Measurements from ENCODE around the gene ST3GAL4. TPM values are rescaled to one million over a fixed set of nuclear protein-coding genes. Genes with fewer than 3 reads are reported as not detected.

Gene ST3GAL4
- total RNA-seq, 2 experiments from 2014 or later, result 1.6 TPM

DNA sequence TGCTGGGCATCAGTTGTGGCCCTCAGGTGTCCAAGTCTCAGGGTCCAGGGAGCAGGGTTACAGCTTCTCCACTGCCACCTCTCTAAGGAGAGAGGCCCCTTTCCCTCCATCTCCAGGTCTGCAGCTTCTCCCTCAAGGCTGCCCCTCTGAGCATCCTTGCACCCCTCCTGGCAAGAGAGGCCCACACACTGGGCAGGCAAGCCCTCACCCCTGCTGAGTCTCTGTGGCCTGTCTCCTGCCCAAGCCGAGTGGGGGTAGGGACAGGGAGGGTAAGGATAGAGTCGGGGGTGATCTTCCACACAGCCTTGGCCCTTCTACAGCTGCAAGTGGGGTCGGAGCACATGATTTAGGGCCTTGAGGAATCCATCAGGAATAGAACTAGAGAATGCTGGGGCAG lies 76.6 kb downstream of the ST3GAL4 start:
- no peak for ATAC-seq (ENCODE audit: poor library complexity)
- intact Hi-C loops (cut with DNase I, micrococcal nuclease), result loop anchor here in 1 of 2 experiments (10.0 kb wide), 1 partner anchor 443 kb away; no protein-coding TSS in a partner anchor
- ChIA-PET CTCF (no interaction called here), POLR2A (no interaction called here)
- TF ChIP-seq, protein P1, sequence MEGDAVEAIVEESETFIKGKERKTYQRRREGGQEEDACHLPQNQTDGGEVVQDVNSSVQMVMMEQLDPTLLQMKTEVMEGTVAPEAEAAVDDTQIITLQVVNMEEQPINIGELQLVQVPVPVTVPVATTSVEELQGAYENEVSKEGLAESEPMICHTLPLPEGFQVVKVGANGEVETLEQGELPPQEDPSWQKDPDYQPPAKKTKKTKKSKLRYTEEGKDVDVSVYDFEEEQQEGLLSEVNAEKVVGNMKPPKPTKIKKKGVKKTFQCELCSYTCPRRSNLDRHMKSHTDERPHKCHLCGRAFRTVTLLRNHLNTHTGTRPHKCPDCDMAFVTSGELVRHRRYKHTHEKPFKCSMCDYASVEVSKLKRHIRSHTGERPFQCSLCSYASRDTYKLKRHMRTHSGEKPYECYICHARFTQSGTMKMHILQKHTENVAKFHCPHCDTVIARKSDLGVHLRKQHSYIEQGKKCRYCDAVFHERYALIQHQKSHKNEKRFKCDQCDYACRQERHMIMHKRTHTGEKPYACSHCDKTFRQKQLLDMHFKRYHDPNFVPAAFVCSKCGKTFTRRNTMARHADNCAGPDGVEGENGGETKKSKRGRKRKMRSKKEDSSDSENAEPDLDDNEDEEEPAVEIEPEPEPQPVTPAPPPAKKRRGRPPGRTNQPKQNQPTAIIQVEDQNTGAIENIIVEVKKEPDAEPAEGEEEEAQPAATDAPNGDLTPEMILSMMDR (IDR thresholded peaks at IDR 0.05), result no peak
- no peaks in the 10 kb centered on the region for H3K27me3 ChIP-seq (ENCODE audit: control insufficient read depth in 1 of 2, insufficient read depth in 2 of 2, low read length in 2 of 2)
- no peaks in the 10 kb centered on the region for H3K4me1 Mint-ChIP-seq (ENCODE audit: low read depth)
- DNase-seq, result no peak
- H3K27me3 Mint-ChIP-seq, result no peaks in the 10 kb centered on the region
- no peak overlapping the region for H3K4me3 Mint-ChIP-seq
- no peaks in the 10 kb centered on the region for H3K9me3 ChIP-seq (ENCODE audit: control insufficient read depth in 1 of 2, insufficient read depth in 1 of 2, low read length in 2 of 2)
- H3K27ac Mint-ChIP-seq, result no peak overlapping the region
- H3K27ac ChIP-seq (ENCODE audit: low read depth in 1 of 2, low read length in 2 of 2), result no peak overlapping the region
- H3K9me3 Mint-ChIP-seq, result no peaks in the 10 kb centered on the region
- no peaks in the 10 kb centered on the region for H3K4me1 ChIP-seq (ENCODE audit: insufficient read depth, low read length)
- no peaks in the 10 kb centered on the region for H3K36me3 Mint-ChIP-seq (ENCODE audit: low read depth)
- no peaks in the 10 kb centered on the region for H3K36me3 ChIP-seq (ENCODE audit: insufficient read depth, low read length)
- H3K4me3 ChIP-seq (ENCODE audit: low read length), result no peak overlapping the region

DNA sequence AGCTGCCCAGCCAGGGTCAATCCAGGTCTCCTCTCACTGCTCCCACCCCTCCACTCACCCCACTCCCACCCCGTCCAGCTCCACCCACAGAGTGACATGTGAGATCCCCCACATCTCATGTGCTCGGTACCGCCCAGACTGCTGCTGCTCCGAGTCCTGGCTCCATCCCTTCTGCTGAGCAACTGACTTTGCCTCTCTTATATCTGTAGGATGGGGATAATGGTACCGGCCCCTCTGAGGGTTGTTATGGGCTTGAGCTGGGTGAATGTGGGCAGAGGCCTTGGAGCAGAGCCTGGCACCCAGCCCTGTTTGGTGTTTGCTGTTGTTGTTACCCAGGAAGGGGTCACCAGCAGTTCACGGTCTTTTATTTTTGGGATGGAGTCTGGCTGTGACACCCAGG lies 77.0 kb downstream of the ST3GAL4 start:
- intact Hi-C loops (cut with DNase I, micrococcal nuclease), result loop anchor here in 1 of 2 experiments (10.0 kb wide), 1 partner anchor 442 kb away; no protein-coding TSS in a partner anchor

DNA sequence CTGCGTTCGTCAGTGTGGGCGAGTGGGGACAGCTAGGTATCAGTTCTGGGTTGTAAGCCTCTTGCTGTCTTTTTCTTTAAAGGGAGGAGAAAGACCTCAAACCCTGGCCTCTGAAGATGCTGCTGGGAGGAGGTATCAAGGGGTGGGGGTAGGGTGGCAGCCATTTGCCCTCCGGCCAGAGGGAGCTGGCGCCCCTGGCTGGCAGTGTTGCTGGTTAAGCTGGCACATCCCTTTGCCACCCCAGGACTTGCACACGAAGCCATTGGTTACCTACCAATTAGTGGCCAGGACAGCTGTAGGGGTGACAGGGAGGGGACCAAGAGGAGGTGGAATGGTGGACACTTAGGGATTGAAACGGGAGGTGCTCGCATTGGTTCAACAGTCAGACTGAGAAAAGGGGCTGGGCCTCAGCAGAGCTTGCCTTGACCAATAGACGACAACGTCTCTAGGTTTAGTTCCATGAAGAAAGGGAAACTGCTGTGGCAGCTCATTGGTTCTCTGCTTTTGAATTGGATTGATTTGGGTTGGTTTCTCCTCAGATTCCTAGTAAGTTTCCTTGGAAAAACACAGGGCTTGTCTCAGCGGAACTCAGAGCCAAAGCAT lies 77.9 kb downstream of the ST3GAL4 start:
- POLR2A ChIA-PET, result no interaction called here
- intact Hi-C loops (cut with DNase I, micrococcal nuclease), result loop anchor here in 1 of 2 experiments (10.0 kb wide), 1 partner anchor 441 kb away; no protein-coding TSS in a partner anchor
- H3K27me3 ChIP-seq (ENCODE audit: control insufficient read depth in 1 of 2, insufficient read depth in 2 of 2, low read length in 2 of 2), result no peaks in the 10 kb centered on the region
- TF ChIP-seq, protein P1 (IDR thresholded peaks at IDR 0.05), result no peak
- no peaks in the 10 kb centered on the region for H3K4me1 ChIP-seq (ENCODE audit: insufficient read depth, low read length)
- ATAC-seq (ENCODE audit: poor library complexity) (no peak), DNase-seq (no peak)
- H3K36me3 ChIP-seq (ENCODE audit: insufficient read depth, low read length), result no peaks in the 10 kb centered on the region
- no peak overlapping the region for H3K27ac Mint-ChIP-seq
- no peak overlapping the region for H3K4me3 Mint-ChIP-seq
- H3K36me3 Mint-ChIP-seq (ENCODE audit: low read depth), result no peaks in the 10 kb centered on the region
- H3K27me3 Mint-ChIP-seq, result no peaks in the 10 kb centered on the region
- H3K9me3 Mint-ChIP-seq, result no peaks in the 10 kb centered on the region
- CTCF ChIA-PET, result no interaction called here
- no peaks in the 10 kb centered on the region for H3K4me1 Mint-ChIP-seq (ENCODE audit: low read depth)
- H3K9me3 ChIP-seq (ENCODE audit: control insufficient read depth in 1 of 2, insufficient read depth in 1 of 2, low read length in 2 of 2), result no peaks in the 10 kb centered on the region
- no peak overlapping the region for H3K27ac ChIP-seq (ENCODE audit: low read depth in 1 of 2, low read length in 2 of 2)
- no peak overlapping the region for H3K4me3 ChIP-seq (ENCODE audit: low read length)

More for the DNA sequence above, 77.0 kb downstream of the ST3GAL4 start:
- H3K27ac ChIP-seq (ENCODE audit: low read depth in 1 of 2, low read length in 2 of 2), result no peak overlapping the region
- H3K36me3 ChIP-seq (ENCODE audit: insufficient read depth, low read length), result no peaks in the 10 kb centered on the region
- ATAC-seq (ENCODE audit: poor library complexity), result no peak
- no peak overlapping the region for H3K4me3 ChIP-seq (ENCODE audit: low read length)
- Mint-ChIP-seq H3K36me3 (ENCODE audit: low read depth) (no peaks in the 10 kb centered on the region), H3K27me3 (no peaks in the 10 kb centered on the region), H3K4me1 (ENCODE audit: low read depth) (no peaks in the 10 kb centered on the region), H3K9me3 (no peaks in the 10 kb centered on the region), H3K27ac (no peak overlapping the region), H3K4me3 (no peak overlapping the region)
- H3K9me3 ChIP-seq (ENCODE audit: control insufficient read depth in 1 of 2, insufficient read depth in 1 of 2, low read length in 2 of 2), result no peaks in the 10 kb centered on the region
- TF ChIP-seq, protein P1 (IDR thresholded peaks at IDR 0.05), result no peak
- H3K4me1 ChIP-seq (ENCODE audit: insufficient read depth, low read length), result no peaks in the 10 kb centered on the region
- H3K27me3 ChIP-seq (ENCODE audit: control insufficient read depth in 1 of 2, insufficient read depth in 2 of 2, low read length in 2 of 2), result no peaks in the 10 kb centered on the region
- ChIA-PET CTCF (no interaction called here), POLR2A (no interaction called here)
- DNase-seq, result no peak
